HepG2 (cell line): Measurements from ENCODE around the gene MRPL43. TPM values are rescaled to one million over a fixed set of nuclear protein-coding genes. Genes with fewer than 3 reads are reported as not detected.

Source experiments
- ATAC-seq: fragments of 200-7000 bp; cut with Tn5 transposase; 3 replicates; pipeline ENCODE4 v1.9.1; 2020; ENCODE audit warnings: mild to moderate bottlenecking, moderate library complexity
- BruUV-seq: library from RNA; stranded (reverse); fragments of 400-500 nt; replicated peaks from 2 replicates; lab custom pipeline; 2021; lab: Mats Ljungman, UMichigan
- CTCF ChIA-PET: fragments of 300-600 bp; formaldehyde crosslinking; extraction: SDS; loops from one replicate; lab custom pipeline; 2021; ENCODE audit warnings: low total read pairs, inconsistent platforms, low intra/inter-chr PET ratio; lab: Yijun Ruan, JAX
- POLR2A ChIA-PET: fragments of 350-600 bp; sonication (Branson Sonifier 250); formaldehyde crosslinking; loops from one replicate; lab custom pipeline; 2020; ENCODE audit warnings: antibody characterized with exemption, inconsistent platforms; lab: Yijun Ruan, JAX
- DNase-seq: peaks from one replicate; pipeline ENCODE4 v3.0.0-alpha.2; 2015; ENCODE audit warnings: low spot score
- FAIRE-seq: peaks from 3 replicates; lab custom pipeline; 2011; peaks lifted over from hg19 to GRCh38; lab: Jason Lieb, UNC
- H2AFZ ChIP-seq: one replicate; pipeline ENCODE4 v1.6.1; 2011; ENCODE audit warnings: low read length, inconsistent platforms
- H3K27ac ChIP-seq: fragments of 300-600 bp; 3 replicates; pipeline ENCODE4 v1.8.0; 2011; ENCODE audit warnings: mixed run types, mild to moderate bottlenecking, mixed read lengths, low read length, inconsistent platforms; ENCODE audit not compliant: insufficient read depth; ENCODE audit errors: extremely low read length
- H3K27me3 ChIP-seq, 2 experiments: fragments of 200-600 bp in 1 of 2; 2 replicates in 1 of 2; 3 replicates in 1 of 2; pipeline versions ENCODE4 v1.6.0 to v1.8.0; 2011; ENCODE audit warnings: low read length in 2 of 2, mild to moderate bottlenecking in 2 of 2, moderate library complexity in 2 of 2, inconsistent platforms in 1 of 2; ENCODE audit not compliant: insufficient read depth in 2 of 2, control insufficient read depth in 1 of 2
- H3K36me3 ChIP-seq, 2 experiments: fragments of 200-600 bp in 1 of 2; replicated peaks in 1 of 2; 2 replicates in 1 of 2; 3 replicates in 1 of 2; pipeline versions ENCODE4 v1.5.1 to v1.8.0; 2011; ENCODE audit warnings: low read length in 2 of 2, inconsistent platforms in 1 of 2; ENCODE audit not compliant: insufficient read depth in 2 of 2, control insufficient read depth in 1 of 2
- H3K4me1 ChIP-seq: 2 replicates; pipeline ENCODE4 v1.5.1; 2012; ENCODE audit warnings: low read length, inconsistent platforms; ENCODE audit not compliant: insufficient read depth
- H3K4me2 ChIP-seq: 2 replicates; pipeline ENCODE4 v1.6.0; 2011; ENCODE audit warnings: low read depth, low read length, inconsistent platforms
- H3K4me3 ChIP-seq, 3 experiments: fragments of 200-600 bp in 1 of 3; sonication (generic), shearing (Covaris generic) in 1 of 3; replicated peaks in 1 of 3; 2 replicates each; pipeline ENCODE4 v1.5.1; 2011 to 2016; ENCODE audit warnings: low read length in 3 of 3, inconsistent platforms in 2 of 3, low read depth in 2 of 3, mild to moderate bottlenecking in 2 of 3, control low read depth in 1 of 3, mixed read lengths in 1 of 3; ENCODE audit not compliant: insufficient read depth in 1 of 3
- H3K79me2 ChIP-seq: one replicate; pipeline ENCODE4 v1.6.1; 2011; ENCODE audit warnings: low read length, inconsistent platforms; ENCODE audit not compliant: insufficient read depth
- H3K9ac ChIP-seq: 2 replicates; pipeline ENCODE4 v1.6.0; 2011; ENCODE audit warnings: mild to moderate bottlenecking, low read depth, low read length, inconsistent platforms; ENCODE audit not compliant: insufficient read depth
- H3K9me3 ChIP-seq: 2 replicates; pipeline ENCODE4 v1.5.1; 2012; ENCODE audit warnings: mild to moderate bottlenecking, low read length
- H4K20me1 ChIP-seq: 2 replicates; pipeline ENCODE4 v1.6.0; 2011; ENCODE audit warnings: inconsistent platforms, mild to moderate bottlenecking, low read length, moderate library complexity; ENCODE audit not compliant: insufficient read depth
- AGO2 ChIP-seq: fragments of 200-400 bp; formaldehyde crosslinking; optimal IDR thresholded peaks from 2 replicates; pipeline ENCODE3; 2017; ENCODE audit warnings: mild to moderate bottlenecking, low read depth, low read length, moderate library complexity
- ARNT2 ChIP-seq: sonication (generic); formaldehyde crosslinking; IDR thresholded peaks from 2 replicates; pipeline ENCODE4 v1.8.0; 2022; ENCODE audit warnings: mild to moderate bottlenecking, low read depth, missing genetic modification reagents, moderate library complexity
- CAMTA2 ChIP-seq: sonication (generic); formaldehyde crosslinking; IDR thresholded peaks from 2 replicates; pipeline ENCODE4 v1.4.0; 2020; ENCODE audit warnings: mild to moderate bottlenecking, missing genetic modification reagents, borderline replicate concordance
- EED ChIP-seq: sonication (generic); formaldehyde crosslinking; IDR thresholded peaks from 2 replicates; pipeline ENCODE4 v1.5.0; 2020; ENCODE audit warnings: mild to moderate bottlenecking, missing genetic modification reagents
- GLMP ChIP-seq: sonication (generic); formaldehyde crosslinking; IDR thresholded peaks from 2 replicates; pipeline ENCODE4 v1.9.0; 2021; ENCODE audit warnings: missing genetic modification reagents, mild to moderate bottlenecking, borderline replicate concordance
- HNRNPK ChIP-seq: fragments of 200-400 bp; formaldehyde crosslinking; IDR thresholded peaks from 2 replicates; pipeline ENCODE4 v1.6.1; 2018; ENCODE audit warnings: low read length, low read depth, moderate library complexity, mild to moderate bottlenecking; ENCODE audit not compliant: poor library complexity, severe bottlenecking
- MYNN ChIP-seq: sonication (generic); formaldehyde crosslinking; IDR thresholded peaks from 2 replicates; pipeline ENCODE4 v1.4.0; 2020; ENCODE audit warnings: mild to moderate bottlenecking, low read depth, missing genetic modification reagents
- NFE2L2 ChIP-seq: fragments of 150-350 bp; IDR thresholded peaks from 2 replicates; pipeline ENCODE4 v1.6.1; 2014; ENCODE audit warnings: low read length
- POLR2AphosphoS5 ChIP-seq: IDR thresholded peaks from 2 replicates; pipeline ENCODE4 v1.6.1; 2012; ENCODE audit warnings: low read depth, low read length
- POLR2G ChIP-seq: fragments of 200-400 bp; formaldehyde crosslinking; IDR thresholded peaks from 2 replicates; pipeline ENCODE4 v1.6.1; 2018; ENCODE audit warnings: mild to moderate bottlenecking, low read depth, low read length, moderate library complexity
- TFDP1 ChIP-seq: IDR thresholded peaks from 2 replicates; pipeline ENCODE4 v1.6.1; 2016; ENCODE audit warnings: missing compliant biosample characterization, missing genetic modification reagents, borderline replicate concordance
- THAP9 ChIP-seq: sonication (generic); formaldehyde crosslinking; IDR thresholded peaks from 2 replicates; pipeline ENCODE4; 2020; ENCODE audit warnings: missing genetic modification reagents, mild to moderate bottlenecking, borderline replicate concordance
- ZBTB7A ChIP-seq: sonication (generic); formaldehyde crosslinking; IDR thresholded peaks from 2 replicates; pipeline ENCODE4 v1.8.0; 2022; ENCODE audit warnings: mild to moderate bottlenecking, missing genetic modification reagents
- ZNF180 ChIP-seq: sonication (generic); formaldehyde crosslinking; IDR thresholded peaks from 2 replicates; pipeline ENCODE4 v1.4.0; 2020; ENCODE audit warnings: low read depth, missing genetic modification reagents, borderline replicate concordance
- ZNF746 ChIP-seq: sonication (generic); formaldehyde crosslinking; IDR thresholded peaks from 2 replicates; pipeline ENCODE4 v1.8.0; 2022; ENCODE audit warnings: mild to moderate bottlenecking, missing genetic modification reagents
- ZNF83 ChIP-seq: sonication (generic); formaldehyde crosslinking; IDR thresholded peaks from 2 replicates; pipeline ENCODE4 v1.4.0; 2020; ENCODE audit warnings: missing genetic modification reagents, mild to moderate bottlenecking, borderline replicate concordance
- ZNF879 ChIP-seq: sonication (generic); formaldehyde crosslinking; IDR thresholded peaks from 2 replicates; pipeline ENCODE4 v1.8.1; 2023; ENCODE audit warnings: missing genetic modification reagents
- WGBS: methylation state at CpG from one replicate; pipeline ENCODE4 v1.1.6; 2017; ENCODE audit warnings: low lambda C conversion rate; 5-methylcytosine and 5-hydroxymethylcytosine counted together
- in situ Hi-C: cut with HindIII; loops from 2 replicates; pipeline ENCODE4 v1.10.0; 2017; ENCODE audit warnings: low pct_unique_long_range_greater_than_20kb; ENCODE audit not compliant: extremely low pct_ligation_motif_present
- intact Hi-C: fragments of 100-400 bp; cut with micrococcal nuclease; formaldehyde crosslinking; loops from one replicate; pipeline ENCODE4 v1.10.0; 2022; ENCODE audit not compliant: unreplicated experiment
- polyA plus RNA-seq, 8 experiments: library from polyadenylated mRNA; depleted of rRNA in 3 of 8; stranded (reverse) in 7 of 8; unstranded in 1 of 8; fragments of >200 nt; fragmentation: Illumina TruSeq in 4 of 8; extraction: Trizol in 4 of 8; gene quantifications; 2 replicates each; pipeline versions ENCODE4 v1.2.1 to v1.2.3, GENCODE V29; 2011 to 2016; ENCODE audit warnings: low read depth in 4 of 8, missing spikeins in 1 of 8, mixed read lengths in 1 of 8; ENCODE audit not compliant: insufficient read depth in 1 of 8
- total RNA-seq, 5 experiments: library from RNA; depleted of rRNA; stranded (reverse); fragments of >200 nt; fragmentation: Illumina TruSeq; extraction: Trizol; gene quantifications; 2 replicates each; pipeline ENCODE4 v1.2.3, GENCODE V29; 2016; ENCODE audit warnings: low read depth in 1 of 5
- TF ChIP-seq, protein P1 (sequence below): sonication (generic); formaldehyde crosslinking; IDR thresholded peaks from 2 replicates; pipeline ENCODE4 v1.4.0; 2020; ENCODE audit warnings: missing genetic modification reagents, mild to moderate bottlenecking, borderline replicate concordance

MRPL43 gene
- total and polyA plus RNA-seq, 2 of the 13 experiments (the other 11 are each of a cell fraction or from before 2014, with no cell fraction given), result 71.0 to 73.7 TPM

GRCh38 chr10:101007099-101007711 is 19.9 kb upstream of the MRPL43 start:
- intact Hi-C loops, result no loop called here
- 94% methylated on average over 8 of the region's 11 CpGs for WGBS
- H2AFZ ChIP-seq, result no peak overlapping the region
- H3K27me3 ChIP-seq, result no peaks in the 10 kb centered on the region
- H3K4me1 ChIP-seq, result peaks cover 53% of the 10 kb centered on the region
- POLR2A ChIA-PET, result interaction anchor here (0.9 to 7.1 kb wide), 3 partner anchors 8 to 37 kb away, joined by 3 to 124 read pairs (median 3); partner anchors contain the start of genes LZTS2, MRPL43 and TWNK
- H3K36me3 ChIP-seq, result peaks cover 17 to 42% of the 10 kb centered on the region in 2 experiments; a peak in 4 of 5 replicates
- no peaks in the 10 kb centered on the region; the same call in 1 of the 2 replicates for H4K20me1 ChIP-seq
- H3K27ac ChIP-seq, result peak overlapping the region; percentile 36
- BruUV-seq, result no TSS peak
- 0 out of 2 replicates have a peak overlapping the region, but pooled peaks have one; percentile 15 for H3K9ac ChIP-seq
- no peaks in the 10 kb centered on the region for H3K9me3 ChIP-seq
- DNase-seq, result no peak
- FAIRE-seq, result no peak
- in situ Hi-C loops, result no loop called here
- peaks cover 2% of the 10 kb centered on the region for H3K79me2 ChIP-seq
- ATAC-seq, result no peak
- CTCF ChIA-PET, result no interaction called here
- no peak overlapping the region for H3K4me3 ChIP-seq
- no peak overlapping the region for H3K4me2 ChIP-seq
- TF ChIP-seq EED (CRISPR knock-in tag), result no peak
- TF ChIP-seq ZBTB7A, result no peak
- TF ChIP-seq TFDP1, result no peak
- no peak for TF ChIP-seq ZNF879
- TF ChIP-seq ZNF180 (CRISPR knock-in tag), result no peak
- TF ChIP-seq ARNT2 (CRISPR knock-in tag), result no peak
- TF ChIP-seq ZNF83 (CRISPR knock-in tag), result no peak
- no peak for TF ChIP-seq CAMTA2 (CRISPR knock-in tag)
- TF ChIP-seq GLMP (CRISPR knock-in tag), result no peak
- peak; percentile 64 for TF ChIP-seq AGO2
- TF ChIP-seq NFE2L2, result no peak
- TF ChIP-seq POLR2G, result peak; percentile 6; the same call in 1 of the 2 replicates
- TF ChIP-seq, protein P1, sequence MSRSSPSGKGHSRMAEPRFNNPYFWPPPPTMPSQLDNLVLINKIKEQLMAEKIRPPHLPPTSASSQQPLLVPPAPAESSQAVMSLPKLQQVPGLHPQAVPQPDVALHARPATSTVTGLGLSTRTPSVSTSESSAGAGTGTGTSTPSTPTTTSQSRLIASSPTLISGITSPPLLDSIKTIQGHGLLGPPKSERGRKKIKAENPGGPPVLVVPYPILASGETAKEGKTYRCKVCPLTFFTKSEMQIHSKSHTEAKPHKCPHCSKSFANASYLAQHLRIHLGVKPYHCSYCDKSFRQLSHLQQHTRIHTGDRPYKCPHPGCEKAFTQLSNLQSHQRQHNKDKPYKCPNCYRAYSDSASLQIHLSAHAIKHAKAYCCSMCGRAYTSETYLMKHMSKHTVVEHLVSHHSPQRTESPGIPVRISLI, result no peak
- TF ChIP-seq ZNF746 (CRISPR knock-in tag), result no peak
- peak; percentile 11; the same call in 1 of the 2 replicates for TF ChIP-seq POLR2AphosphoS5
- TF ChIP-seq HNRNPK, result no peak
- TF ChIP-seq MYNN (CRISPR knock-in tag), result no peak
- TF ChIP-seq THAP9 (CRISPR knock-in tag), result no peak
